Keratinocyte (primary cell): ENCODE results near the gene MSANTD2. TPM values are rescaled to one million over a fixed set of nuclear protein-coding genes. Genes with fewer than 3 reads are reported as not detected.
A peak's percentile ranks its signal among the peaks of the same experiment; 100 is the strongest.

Experiments used
- DNase-seq: peaks from one replicate; pipeline ENCODE4 v3.0.0-alpha.2; 2011; ENCODE audit warnings: low read depth, missing footprints, low spot score
- FAIRE-seq: peaks from 2 replicates; lab custom pipeline; 2011; peaks lifted over from hg19 to GRCh38; lab: Jason Lieb, UNC
- H2AFZ ChIP-seq: 2 replicates; pipeline ENCODE4 v1.6.0; 2012; ENCODE audit warnings: low read length, control low read depth, inconsistent platforms; ENCODE audit not compliant: control insufficient read depth
- H3K27ac ChIP-seq: 2 replicates; pipeline ENCODE4 v1.5.1; 2011; ENCODE audit warnings: low read length; ENCODE audit not compliant: control insufficient read depth, insufficient read depth
- H3K27me3 ChIP-seq: 3 replicates; pipeline ENCODE4 v1.6.0; 2011; ENCODE audit warnings: low read length; ENCODE audit not compliant: control insufficient read depth, insufficient read depth; ENCODE audit errors: extremely low read depth
- H3K36me3 ChIP-seq, 2 experiments: 2 replicates in 1 of 2; 3 replicates in 1 of 2; pipeline ENCODE4 v1.5.1; 2011; ENCODE audit warnings: low read length in 2 of 2, mild to moderate bottlenecking in 1 of 2; ENCODE audit not compliant: control insufficient read depth in 2 of 2, insufficient read depth in 2 of 2; ENCODE audit errors: extremely low read depth in 1 of 2
- H3K4me1 ChIP-seq: 3 replicates; pipeline ENCODE4 v1.5.1; 2011; ENCODE audit warnings: low read length; ENCODE audit not compliant: control insufficient read depth, insufficient read depth; ENCODE audit errors: extremely low read depth
- H3K4me2 ChIP-seq: 3 replicates; pipeline ENCODE4 v1.6.0; 2011; ENCODE audit warnings: low read depth, low read length; ENCODE audit not compliant: control insufficient read depth, insufficient read depth; ENCODE audit errors: extremely low read depth
- H3K4me3 ChIP-seq, 3 experiments: fragments of 200-600 bp in 1 of 3; sonication (generic) in 1 of 3; 2 replicates in 2 of 3; 3 replicates in 1 of 3; pipeline ENCODE4 v1.5.1; 2011 to 2016; ENCODE audit warnings: low read length in 3 of 3, mild to moderate bottlenecking in 3 of 3, control low read depth in 2 of 3, inconsistent platforms in 1 of 3, low read depth in 1 of 3, mixed read lengths in 1 of 3, mixed run types in 1 of 3, moderate library complexity in 1 of 3; ENCODE audit not compliant: control insufficient read depth in 2 of 3, insufficient read depth in 2 of 3; ENCODE audit errors: extremely low read depth in 1 of 3
- H3K79me2 ChIP-seq: 2 replicates; pipeline ENCODE4 v1.6.0; 2012; ENCODE audit warnings: low read length; ENCODE audit not compliant: control insufficient read depth, insufficient read depth
- H3K9ac ChIP-seq: 3 replicates; pipeline ENCODE4 v1.6.0; 2011; ENCODE audit warnings: low read length; ENCODE audit not compliant: control insufficient read depth, insufficient read depth; ENCODE audit errors: extremely low read depth
- H3K9me1 ChIP-seq: 3 replicates; pipeline ENCODE4 v1.6.0; 2011; ENCODE audit warnings: low read length; ENCODE audit not compliant: control insufficient read depth, insufficient read depth; ENCODE audit errors: extremely low read depth
- H3K9me3 ChIP-seq: 2 replicates; pipeline ENCODE4 v1.5.1; 2012; ENCODE audit warnings: low read depth, low read length; ENCODE audit not compliant: control insufficient read depth
- H4K20me1 ChIP-seq: 3 replicates; pipeline ENCODE4 v1.6.0; 2011; ENCODE audit warnings: low read length; ENCODE audit not compliant: control insufficient read depth, insufficient read depth; ENCODE audit errors: extremely low read depth
- CTCF ChIP-seq, 3 experiments: IDR thresholded peaks in 1 of 3; conservative IDR thresholded peaks in 1 of 3; optimal IDR thresholded peaks in 1 of 3; 2 replicates in 2 of 3; 3 replicates in 1 of 3; pipeline versions ENCODE3 to v1.5.1; 2011; ENCODE audit warnings: low read length in 3 of 3, mild to moderate bottlenecking in 3 of 3, moderate library complexity in 2 of 3, control low read depth in 1 of 3, inconsistent platforms in 1 of 3; ENCODE audit not compliant: insufficient read depth in 2 of 3; ENCODE audit errors: extremely low read depth in 1 of 3
- EZH2 ChIP-seq: IDR thresholded peaks from one replicate; pipeline ENCODE4 v1.6.1; 2012; ENCODE audit warnings: inconsistent platforms, mild to moderate bottlenecking, low read length, moderate library complexity
- dilution Hi-C: fragments of 300-500 bp; cut with MboI; formaldehyde crosslinking; loops from one replicate; pipeline ENCODE4 v1.7.0; 2020; ENCODE audit warnings: low sequenced_read_pairs; ENCODE audit not compliant: extremely low pct_ligation_motif_present
- polyA plus RNA-seq, 5 experiments: library from polyadenylated mRNA; depleted of rRNA in 3 of 5; stranded (reverse) in 3 of 5; stranded (forward) in 1 of 5; unstranded in 1 of 5; fragments of >200 nt; gene quantifications; 1 replicate in 1 of 5; 2 replicates in 3 of 5; 3 replicates in 1 of 5; pipeline versions ENCODE4 v1.2.1 to v1.2.3, GENCODE V29; 2011 to 2012; ENCODE audit warnings: missing spikeins in 2 of 5, low read depth in 1 of 5, low replicate concordance in 1 of 5

The MSANTD2 gene
- polyA plus RNA-seq, 1 donor (not counting 4 experiments of a cell fraction or from before 2014, with no cell fraction given) = 6.6 TPM

- dilution Hi-C loops = no loop called here
- no peaks in the 10 kb centered on the region for H3K36me3 ChIP-seq
- DNase-seq (no peak), FAIRE-seq (no peak)
- H3K9me3 ChIP-seq = no peaks in the 10 kb centered on the region
- peak overlapping the region; percentile 11 for H3K4me2 ChIP-seq
- H3K4me1 ChIP-seq = no peaks in the 10 kb centered on the region
- peaks cover 71% of the 10 kb centered on the region for H3K27me3 ChIP-seq
- H3K79me2 ChIP-seq = no peaks in the 10 kb centered on the region
- H3K9ac ChIP-seq = no peak overlapping the region
- TF ChIP-seq CTCF (optimal IDR thresholded peaks at IDR 0.05 in 1 of 3, IDR thresholded peaks at IDR 0.05 in 1 of 3, conservative IDR thresholded peaks at IDR 0.05 in 1 of 3; ENCODE audit: extremely low read depth in 1 of 3, insufficient read depth in 2 of 3, low read length in 3 of 3) (no peak), EZH2 (no peak)
- H3K27ac ChIP-seq = no peak overlapping the region
- H3K9me1 ChIP-seq = no peaks in the 10 kb centered on the region
- H2AFZ ChIP-seq = no peak overlapping the region
- H4K20me1 ChIP-seq = peaks cover 3% of the 10 kb centered on the region
- H3K4me3 ChIP-seq = no peak overlapping the region
These were observed 38.6 kb upstream of the MSANTD2 start for GRCh38 chr11:124838805-124839127.

- Histone ChIP-seq H3K4me2 (no peak overlapping the region), H3K4me1 (peaks cover under 1% of the 10 kb centered on the region), H2AFZ (no peak overlapping the region), H3K79me2 (no peaks in the 10 kb centered on the region), H3K9me3 (no peaks in the 10 kb centered on the region), H3K9ac (no peak overlapping the region), H3K36me3 (no peaks in the 10 kb centered on the region), H3K27me3 (peaks cover 61% of the 10 kb centered on the region), H3K4me3 (no peak overlapping the region), H4K20me1 (peaks cover 2% of the 10 kb centered on the region), H3K27ac (no peak overlapping the region), H3K9me1 (no peaks in the 10 kb centered on the region)
- FAIRE-seq = peak; percentile 69
- TF ChIP-seq EZH2 (no peak), CTCF (optimal IDR thresholded peaks at IDR 0.05 in 1 of 3, IDR thresholded peaks at IDR 0.05 in 1 of 3, conservative IDR thresholded peaks at IDR 0.05 in 1 of 3; ENCODE audit: extremely low read depth in 1 of 3, insufficient read depth in 2 of 3, low read length in 3 of 3) (peak; percentile 59 to 70 (median 62))
- DNase-seq = peak; percentile 66
- dilution Hi-C loops = no loop called here
These were observed 37.3 kb upstream of the MSANTD2 start for GRCh38 chr11:124837491-124837856.
